Ecto neural progenitor cell (in vitro differentiated cells): ENCODE data around the gene SDSL.

Experiments
- DNase-seq: peaks from one replicate; pipeline ENCODE4 v3.0.0-alpha.2; 2018; ENCODE audit warnings: low spot score

The SDSL gene

DNA sequence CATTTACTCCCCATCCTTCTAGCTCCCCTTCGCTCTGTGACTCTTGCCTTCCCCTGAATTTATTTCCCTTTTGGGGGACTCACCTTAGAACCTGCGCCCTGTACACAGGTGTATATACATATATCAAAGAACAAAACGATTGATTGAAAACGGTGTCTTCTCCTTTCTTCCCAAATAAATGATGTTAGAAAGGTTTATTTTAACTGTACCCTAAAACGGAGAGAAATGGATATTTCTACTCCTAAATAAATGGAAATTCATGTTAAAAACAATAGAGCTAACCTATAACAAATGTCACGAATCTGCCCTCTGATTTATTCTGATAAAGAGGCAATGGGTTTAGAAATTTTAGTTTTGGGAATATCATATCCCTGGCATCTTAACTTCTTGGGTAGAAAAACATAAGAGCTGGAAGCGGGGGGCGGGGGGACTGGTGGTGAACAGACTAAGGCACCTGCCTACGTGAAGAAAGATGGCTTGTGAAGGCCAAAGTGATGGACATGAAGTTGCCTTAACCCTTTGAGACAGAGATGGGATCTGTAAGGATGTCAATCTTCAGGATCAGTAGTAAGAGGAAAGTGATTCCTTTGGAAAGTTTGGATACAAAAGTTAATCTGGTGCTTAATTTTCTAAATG lies 58.3 kb downstream of the SDSL start:
- no peak for DNase-seq

- no peak for DNase-seq
Measured at GRCh38 chr12:113482334-113482733, 60.2 kb downstream of the SDSL start.

DNA sequence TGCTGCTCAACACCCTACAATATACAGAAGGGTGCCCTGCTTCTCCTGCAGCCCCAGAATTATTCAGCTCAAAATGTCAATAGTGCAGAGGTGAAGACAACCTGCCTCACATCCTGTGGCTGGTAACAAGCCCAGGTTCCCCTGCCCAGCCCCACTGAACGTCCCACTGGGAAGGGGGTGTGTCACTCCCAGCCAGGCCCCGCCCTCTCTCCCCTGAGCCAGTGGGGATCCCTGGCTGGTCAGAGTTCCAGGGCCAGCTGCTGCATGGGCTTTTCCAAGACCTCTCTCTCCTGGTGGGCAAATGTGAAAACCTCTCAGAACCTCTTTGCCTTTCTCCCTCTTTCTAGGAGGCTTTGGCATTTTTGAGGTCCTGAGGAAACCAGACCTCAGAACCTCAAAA lies 63.1 kb downstream of the SDSL start:
- peak; percentile 72 for DNase-seq

DNA sequence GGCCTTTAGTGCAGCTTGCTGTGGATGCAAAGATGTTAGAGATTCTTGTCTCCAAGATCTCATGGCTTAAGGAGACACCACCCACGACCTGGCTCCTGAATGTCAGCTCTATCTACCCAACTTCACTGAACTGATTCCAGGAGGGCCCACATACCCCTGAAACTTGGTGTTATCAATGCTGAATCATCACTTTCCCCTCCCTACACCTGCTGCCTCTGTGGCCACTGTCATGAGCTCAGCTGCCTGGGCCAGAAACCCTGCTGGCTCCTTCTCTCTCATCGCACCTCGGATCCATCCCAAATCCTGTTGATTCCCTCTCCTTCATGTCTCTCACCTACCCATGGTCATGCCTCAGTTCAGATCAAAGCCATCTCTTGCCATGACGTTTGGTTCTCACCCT lies 64.5 kb downstream of the SDSL start:
- DNase-seq: no peak
